Neural cell (in vitro differentiated cells): ENCODE data around the gene MEGF6. TPM values are rescaled to one million over a fixed set of nuclear protein-coding genes. Genes with fewer than 3 reads are reported as not detected.

Source experiments
- H2AFZ ChIP-seq: fragments of 200-600, 300-800 bp; sonication (generic), shearing (Covaris generic); 2 replicates; pipeline ENCODE4 v1.6.0; 2014; ENCODE audit warnings: low read depth, mild to moderate bottlenecking, antibody characterized with exemption, low read length, moderate library complexity
- H3F3A ChIP-seq: fragments of 200-600 bp; shearing (Covaris generic); 2 replicates; pipeline ENCODE4 v1.6.1; 2016; ENCODE audit warnings: mild to moderate bottlenecking, moderate library complexity, mixed read lengths, antibody characterized with exemption, low read length; ENCODE audit not compliant: insufficient read depth, poor library complexity, severe bottlenecking
- H3K27ac ChIP-seq: fragments of 200-600, 300-800 bp; sonication (generic), shearing (Covaris generic); 2 replicates; pipeline ENCODE4 v1.5.1; 2014; ENCODE audit warnings: mild to moderate bottlenecking, low read length, moderate library complexity
- H3K27me3 ChIP-seq: fragments of 300-800, 200-600 bp; sonication (generic), shearing (Covaris generic); 2 replicates; pipeline ENCODE4 v1.6.0; 2014; ENCODE audit warnings: mild to moderate bottlenecking, low read depth, low read length, moderate library complexity; ENCODE audit not compliant: insufficient read depth
- H3K36me3 ChIP-seq: fragments of 300-800, 200-600 bp; sonication (generic), shearing (Covaris generic); 2 replicates; pipeline ENCODE4 v1.5.1; 2014; ENCODE audit warnings: mild to moderate bottlenecking, antibody characterized with exemption, low read length, moderate library complexity; ENCODE audit not compliant: insufficient read depth
- H3K4me2 ChIP-seq: fragments of 300-800, 200-600 bp; sonication (generic), shearing (Covaris generic); 2 replicates; pipeline ENCODE4 v1.6.0; 2014; ENCODE audit warnings: mild to moderate bottlenecking, low read length
- H3K4me3 ChIP-seq: fragments of 300-800, 200-600 bp; sonication (generic), shearing (Covaris generic); 2 replicates; pipeline ENCODE4 v1.5.1; 2014; ENCODE audit warnings: mild to moderate bottlenecking, low read length, moderate library complexity
- H3K79me2 ChIP-seq: fragments of 200-600 bp; shearing (Covaris generic); replicated peaks from 2 replicates; pipeline ENCODE4 v1.6.0; 2014; ENCODE audit warnings: mild to moderate bottlenecking, low read length, moderate library complexity; ENCODE audit not compliant: insufficient read depth
- H3K9ac ChIP-seq: fragments of 300-800, 200-600 bp; sonication (generic), shearing (Covaris generic); 2 replicates; pipeline ENCODE4 v1.6.1; 2016; ENCODE audit warnings: mild to moderate bottlenecking, low read length, mixed read lengths
- H3K9me2 ChIP-seq: fragments of 200-600 bp; shearing (Covaris generic); 2 replicates; pipeline ENCODE4 v1.6.1; 2016; ENCODE audit warnings: mild to moderate bottlenecking, low read length, mixed read lengths; ENCODE audit not compliant: insufficient read depth
- H3K9me3 ChIP-seq: fragments of 200-600, 300-800 bp; sonication (generic), shearing (Covaris generic); 2 replicates; pipeline ENCODE4 v1.6.1; 2016; ENCODE audit warnings: mild to moderate bottlenecking, mixed run types, low read length, moderate library complexity, mixed read lengths
- H4K20me1 ChIP-seq: fragments of 200-600 bp; shearing (Covaris generic); 2 replicates; pipeline ENCODE4 v1.6.1; 2016; ENCODE audit warnings: mild to moderate bottlenecking, mixed run types; ENCODE audit not compliant: insufficient read depth
- EP300 ChIP-seq: fragments of 450-650 bp; conservative IDR thresholded peaks from 2 replicates; pipeline ENCODE4 v1.6.1; 2014; ENCODE audit warnings: antibody characterized with exemption, mild to moderate bottlenecking, moderate library complexity; ENCODE audit not compliant: poor library complexity, severe bottlenecking
- EZH2 ChIP-seq: fragments of 200-600, 300-800 bp; shearing (Covaris generic), sonication (generic); IDR thresholded peaks from 2 replicates; pipeline ENCODE4 v1.6.1; 2014; ENCODE audit warnings: antibody characterized with exemption, low read length, borderline replicate concordance, mild to moderate bottlenecking; ENCODE audit not compliant: insufficient read depth, poor library complexity, severe bottlenecking
- MXI1 ChIP-seq: fragments of 450-650 bp; conservative IDR thresholded peaks from 2 replicates; pipeline ENCODE4 v1.6.1; 2014; ENCODE audit warnings: antibody characterized with exemption, mild to moderate bottlenecking; ENCODE audit not compliant: poor library complexity, severe bottlenecking
- POLR2AphosphoS5 ChIP-seq: IDR thresholded peaks from 2 replicates; pipeline ENCODE4 v1.6.1; 2012
- RAD21 ChIP-seq: fragments of 450-650 bp; conservative IDR thresholded peaks from 2 replicates; pipeline ENCODE4 v1.6.1; 2014; ENCODE audit warnings: antibody characterized with exemption, mild to moderate bottlenecking, moderate library complexity
- REST ChIP-seq: IDR thresholded peaks from 2 replicates; pipeline ENCODE4 v1.6.1; 2012; ENCODE audit warnings: borderline replicate concordance
- SMC3 ChIP-seq: fragments of 450-650 bp; conservative IDR thresholded peaks from 2 replicates; pipeline ENCODE4 v1.6.1; 2014; ENCODE audit warnings: antibody characterized with exemption, mild to moderate bottlenecking, moderate library complexity; ENCODE audit not compliant: poor library complexity
- TAF1 ChIP-seq: IDR thresholded peaks from 2 replicates; pipeline ENCODE4 v1.6.1; 2012; ENCODE audit warnings: low read depth
- polyA plus RNA-seq: library from polyadenylated mRNA; depleted of rRNA; stranded (reverse); fragments of >200 nt; gene quantifications from 2 replicates; pipeline ENCODE4 v1.2.3, GENCODE V29; 2014
- TF ChIP-seq, protein P1 (sequence below): fragments of 450-650 bp; IDR thresholded peaks from 2 replicates; pipeline ENCODE4 v1.5.1; 2014; ENCODE audit warnings: antibody characterized with exemption, mild to moderate bottlenecking, moderate library complexity; ENCODE audit not compliant: poor library complexity, severe bottlenecking

Gene MEGF6
- polyA plus RNA-seq, 1 donor from 2014 or later = 6.0 TPM

GRCh38 chr1:3659093-3659492 is 47.8 kb upstream of the MEGF6 start:
- H3K27ac ChIP-seq = no peak overlapping the region
- no peak for TF ChIP-seq TAF1

GRCh38 chr1:3658231-3658615 is 46.9 kb upstream of the MEGF6 start:
- Histone ChIP-seq H3F3A (no peaks in the 10 kb centered on the region), H3K4me2 (no peak overlapping the region), H3K4me3 (no peak overlapping the region), H3K9me3 (no peaks in the 10 kb centered on the region), H3K27me3 (peaks cover 17% of the 10 kb centered on the region), H3K9ac (no peak overlapping the region), H2AFZ (no peak overlapping the region), H4K20me1 (no peaks in the 10 kb centered on the region), H3K79me2 (no peaks in the 10 kb centered on the region), H3K27ac (no peak overlapping the region), H3K36me3 (no peaks in the 10 kb centered on the region), H3K9me2 (no peaks in the 10 kb centered on the region)
- TF ChIP-seq TAF1 (no peak), RAD21 (no peak), EZH2 (no peak), SMC3 (no peak), EP300 (no peak), POLR2AphosphoS5 (no peak), MXI1 (no peak), REST (no peak)
- TF ChIP-seq, protein P1, sequence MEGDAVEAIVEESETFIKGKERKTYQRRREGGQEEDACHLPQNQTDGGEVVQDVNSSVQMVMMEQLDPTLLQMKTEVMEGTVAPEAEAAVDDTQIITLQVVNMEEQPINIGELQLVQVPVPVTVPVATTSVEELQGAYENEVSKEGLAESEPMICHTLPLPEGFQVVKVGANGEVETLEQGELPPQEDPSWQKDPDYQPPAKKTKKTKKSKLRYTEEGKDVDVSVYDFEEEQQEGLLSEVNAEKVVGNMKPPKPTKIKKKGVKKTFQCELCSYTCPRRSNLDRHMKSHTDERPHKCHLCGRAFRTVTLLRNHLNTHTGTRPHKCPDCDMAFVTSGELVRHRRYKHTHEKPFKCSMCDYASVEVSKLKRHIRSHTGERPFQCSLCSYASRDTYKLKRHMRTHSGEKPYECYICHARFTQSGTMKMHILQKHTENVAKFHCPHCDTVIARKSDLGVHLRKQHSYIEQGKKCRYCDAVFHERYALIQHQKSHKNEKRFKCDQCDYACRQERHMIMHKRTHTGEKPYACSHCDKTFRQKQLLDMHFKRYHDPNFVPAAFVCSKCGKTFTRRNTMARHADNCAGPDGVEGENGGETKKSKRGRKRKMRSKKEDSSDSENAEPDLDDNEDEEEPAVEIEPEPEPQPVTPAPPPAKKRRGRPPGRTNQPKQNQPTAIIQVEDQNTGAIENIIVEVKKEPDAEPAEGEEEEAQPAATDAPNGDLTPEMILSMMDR = no peak

More at GRCh38 chr1:3659093-3659492, 47.8 kb upstream of the MEGF6 start:
- Histone ChIP-seq H3K9me3 (no peaks in the 10 kb centered on the region), H3K36me3 (no peaks in the 10 kb centered on the region), H3K9ac (no peak overlapping the region), H3K27me3 (peaks cover 8% of the 10 kb centered on the region), H3K9me2 (no peaks in the 10 kb centered on the region), H3K79me2 (no peaks in the 10 kb centered on the region), H3K4me2 (no peak overlapping the region), H3K4me3 (no peak overlapping the region), H2AFZ (no peak overlapping the region), H4K20me1 (no peaks in the 10 kb centered on the region), H3F3A (no peaks in the 10 kb centered on the region)
